ENCODE measurements around the gene MBOAT7. TPM values are rescaled to one million over a fixed set of nuclear protein-coding genes. Genes with fewer than 3 reads are reported as not detected.

The MBOAT7 gene
- polyA plus RNA-seq, 1 of the 3 experiments (the other 2 are of a cell fraction): 80.8 TPM

- DNase-seq: peak; percentile 75
- ChIA-PET POLR2A (interaction anchor here (1.0 to 3.0 kb wide), 6 partner anchors 10 to 617 kb away, joined by 3 to 30 read pairs (median 4); partner anchors contain the start of genes LENG1, PRPF31, TFPT and TSEN34), CTCF (interaction anchor here (1.1 to 1.5 kb wide), 4 partner anchors 20 to 30 kb away, joined by 3 to 5 read pairs (median 4); partner anchors contain the start of gene LENG1)
- no peaks in the 10 kb centered on the region for H3K27me3 ChIP-seq (ENCODE audit: insufficient read depth)
- WGBS (ENCODE audit: low lambda C conversion rate): 3% methylated on average over 11 of the region's 103 CpGs
- H3K9me2 ChIP-seq: no peaks in the 10 kb centered on the region
- peak within 1 kb of the TSS; percentile 87 for H2AFZ ChIP-seq (ENCODE audit: low read depth)
- H3K79me2 ChIP-seq (ENCODE audit: insufficient read depth): peaks cover 53% of the 10 kb centered on the region
- peaks cover 0 to 24% of the 10 kb centered on the region in 2 experiments; a peak in 1 of 4 replicates for H3K4me1 ChIP-seq (ENCODE audit: control insufficient read depth in 1 of 2, insufficient read depth in 2 of 2, low read depth in 1 of 2, low read length in 1 of 2)
- H4K20me1 ChIP-seq (ENCODE audit: insufficient read depth): peaks cover 45% of the 10 kb centered on the region
- no peaks in the 10 kb centered on the region for H3F3A ChIP-seq (replicated peaks; ENCODE audit: insufficient read depth)
- peaks cover 8 to 33% of the 10 kb centered on the region in 2 experiments for H3K36me3 ChIP-seq (replicated peaks in 1 of 2; ENCODE audit: control insufficient read depth in 1 of 2, insufficient read depth in 2 of 2, low read length in 1 of 2)
- no peaks in the 10 kb centered on the region for H3K9me3 ChIP-seq
- H3K9ac ChIP-seq: peak within 1 kb of the TSS; percentile 98
- H3K4me2 ChIP-seq: peak within 1 kb of the TSS; percentile 99
- H3K27ac ChIP-seq (ENCODE audit: low read depth in 2 of 2, low read length in 1 of 2): peak within 1 kb of the TSS; percentile 62 to 88
- peak within 1 kb of the TSS; percentile 76 to 86 for H3K4me3 ChIP-seq (ENCODE audit: low read depth in 2 of 2, low read length in 1 of 2)
- TF ChIP-seq ZBTB33 (IDR thresholded peaks at IDR 0.05; ENCODE audit: borderline replicate concordance, low read depth): no peak
- TF ChIP-seq MXI1 (IDR thresholded peaks at IDR 0.05; ENCODE audit: low read depth, low read length): no peak
- TF ChIP-seq YY1 (IDR thresholded peaks at IDR 0.05; ENCODE audit: low read depth): peak; percentile 93
- no peak for TF ChIP-seq RFX5 (IDR thresholded peaks at IDR 0.05; ENCODE audit: low read length)
- TF ChIP-seq ELF1 (IDR thresholded peaks at IDR 0.05): no peak
- no peak for TF ChIP-seq USF2 (IDR thresholded peaks at IDR 0.05; ENCODE audit: borderline replicate concordance, low read depth, low read length)
- TF ChIP-seq JUND (IDR thresholded peaks at IDR 0.05): no peak
- peak; percentile 7; the same call in 1 of the 2 replicates for TF ChIP-seq CTCF (IDR thresholded peaks at IDR 0.05)
- TF ChIP-seq EZH2phosphoT487 (IDR thresholded peaks at IDR 0.05; ENCODE audit: borderline replicate concordance, low read depth): no peak
- TF ChIP-seq FOXJ3 (CRISPR knock-in tag; IDR thresholded peaks at IDR 0.05): no peak
- no peak for TF ChIP-seq FOSL2 (IDR thresholded peaks at IDR 0.05; ENCODE audit: borderline replicate concordance, low read depth)
- no peak for TF ChIP-seq MEF2A (IDR thresholded peaks at IDR 0.05; ENCODE audit: borderline replicate concordance, low read depth)
- no peak for TF ChIP-seq TEAD4 (IDR thresholded peaks at IDR 0.05; ENCODE audit: borderline replicate concordance, insufficient read depth)
- TF ChIP-seq USF1 (IDR thresholded peaks at IDR 0.05; ENCODE audit: borderline replicate concordance, low read depth): no peak
- TF ChIP-seq NRF1 (IDR thresholded peaks at IDR 0.05; ENCODE audit: low read depth, low read length): no peak
- peak; percentile 60; the same call in 1 of the 2 replicates for TF ChIP-seq TAF1 (IDR thresholded peaks at IDR 0.05; ENCODE audit: borderline replicate concordance, low read depth, low read length)
- TF ChIP-seq SIN3A (IDR thresholded peaks at IDR 0.05; ENCODE audit: borderline replicate concordance, low read depth, low read length): no peak
- no peak for TF ChIP-seq RXRA (IDR thresholded peaks at IDR 0.05; ENCODE audit: borderline replicate concordance, low read depth)
- no peak for TF ChIP-seq FOXM1 (IDR thresholded peaks at IDR 0.05; ENCODE audit: low read depth)
- TF ChIP-seq TCF12 (IDR thresholded peaks at IDR 0.05): no peak
- peak; percentile 78 for TF ChIP-seq POLR2AphosphoS5 (IDR thresholded peaks at IDR 0.05; ENCODE audit: low read depth, low read length)
- no peak for TF ChIP-seq PBX3 (IDR thresholded peaks at IDR 0.05)
- TF ChIP-seq RAD21 (IDR thresholded peaks at IDR 0.05; ENCODE audit: low read length): no peak
- no peak for TF ChIP-seq SMC3 (IDR thresholded peaks at IDR 0.05; ENCODE audit: low read depth, low read length)
Measured at GRCh38 chr19:54137699-54138488, 51.5 kb downstream of the MBOAT7 start, which contains the start of gene CNOT3. Gene CNOT3, plus strand, starts transcription at chr19:54137762. Its CDS starts 5,217 bp downstream, at chr19:54142979.

All from SK-N-SH (cell line).